ENCODE data around the gene LARGE1.

The LARGE1 gene

GRCh38 chr22:33913188-33913587 is 7.1 kb downstream of the LARGE1 start:
- Histone ChIP-seq H3K4me1 (ENCODE audit: control insufficient read depth, insufficient read depth, low read length) (peaks cover 71% of the 10 kb centered on the region), H3K36me3 (ENCODE audit: control insufficient read depth, insufficient read depth, low read length) (no peaks in the 10 kb centered on the region), H3K27me3 (ENCODE audit: control insufficient read depth, insufficient read depth, low read length) (0 out of 2 replicates have a peak, but pooled peaks cover under 1% of the 10 kb centered on the region), H3K4me3 (ENCODE audit: low read depth, low read length) (no peak overlapping the region), H3K9me3 (ENCODE audit: control insufficient read depth, insufficient read depth, low read length) (no peaks in the 10 kb centered on the region), H3K27ac (ENCODE audit: low read depth, low read length) (no peak overlapping the region), H3K9ac (ENCODE audit: low read depth, low read length) (no peak overlapping the region)

DNA sequence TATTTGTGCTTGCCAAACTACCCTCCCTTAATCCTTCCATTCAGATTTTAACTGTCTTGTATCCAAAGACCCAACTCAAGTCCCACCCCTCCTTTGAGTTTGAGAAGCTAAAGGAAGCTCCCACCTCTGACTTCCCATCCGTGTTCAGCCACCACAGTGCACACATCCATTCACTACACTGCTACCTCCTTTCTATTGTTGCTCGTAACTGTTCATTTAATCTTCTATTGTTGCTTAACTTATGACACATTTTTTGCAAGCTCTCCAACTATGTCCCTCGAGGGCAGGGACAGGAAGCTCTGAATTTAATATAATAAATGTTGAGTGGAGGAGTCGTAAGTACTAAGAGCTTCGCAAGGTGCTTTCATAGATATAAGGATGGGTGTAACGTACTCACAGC is 10.4 kb downstream of the LARGE1 start:
- H3K27ac ChIP-seq (ENCODE audit: low read depth, low read length) = no peak overlapping the region
- no peaks in the 10 kb centered on the region for H3K9me3 ChIP-seq (ENCODE audit: control insufficient read depth, insufficient read depth, low read length)
- H3K9ac ChIP-seq (ENCODE audit: low read depth, low read length) = no peak overlapping the region
- no peaks in the 10 kb centered on the region for H3K27me3 ChIP-seq (ENCODE audit: control insufficient read depth, insufficient read depth, low read length)
- peaks cover 43% of the 10 kb centered on the region for H3K4me1 ChIP-seq (ENCODE audit: control insufficient read depth, insufficient read depth, low read length)
- no peaks in the 10 kb centered on the region for H3K36me3 ChIP-seq (ENCODE audit: control insufficient read depth, insufficient read depth, low read length)
- no peak overlapping the region for H3K4me3 ChIP-seq (ENCODE audit: low read depth, low read length)

- H3K36me3 ChIP-seq (ENCODE audit: control insufficient read depth, insufficient read depth, low read length) = no peaks in the 10 kb centered on the region
Measured at GRCh38 chr22:33909075-33909458, 11.2 kb downstream of the LARGE1 start.

GRCh38 chr22:33908171-33909074 is 11.9 kb downstream of the LARGE1 start:
- peaks cover 30% of the 10 kb centered on the region for H3K4me1 ChIP-seq (ENCODE audit: control insufficient read depth, insufficient read depth, low read length)
- no peaks in the 10 kb centered on the region for H3K36me3 ChIP-seq (ENCODE audit: control insufficient read depth, insufficient read depth, low read length)
- no peak overlapping the region for H3K9ac ChIP-seq (ENCODE audit: low read depth, low read length)
- H3K27me3 ChIP-seq (ENCODE audit: control insufficient read depth, insufficient read depth, low read length) = no peaks in the 10 kb centered on the region
- H3K9me3 ChIP-seq (ENCODE audit: control insufficient read depth, insufficient read depth, low read length) = no peaks in the 10 kb centered on the region
- no peak overlapping the region for H3K27ac ChIP-seq (ENCODE audit: low read depth, low read length)
- no peak overlapping the region for H3K4me3 ChIP-seq (ENCODE audit: low read depth, low read length)

More at GRCh38 chr22:33909075-33909458, 11.2 kb downstream of the LARGE1 start:
- Histone ChIP-seq H3K27me3 (ENCODE audit: control insufficient read depth, insufficient read depth, low read length) (no peaks in the 10 kb centered on the region), H3K4me3 (ENCODE audit: low read depth, low read length) (no peak overlapping the region), H3K9ac (ENCODE audit: low read depth, low read length) (no peak overlapping the region), H3K9me3 (ENCODE audit: control insufficient read depth, insufficient read depth, low read length) (no peaks in the 10 kb centered on the region), H3K4me1 (ENCODE audit: control insufficient read depth, insufficient read depth, low read length) (peaks cover 35% of the 10 kb centered on the region), H3K27ac (ENCODE audit: low read depth, low read length) (no peak overlapping the region)

- Histone ChIP-seq H3K27ac (ENCODE audit: low read depth, low read length) (no peak overlapping the region), H3K9ac (ENCODE audit: low read depth, low read length) (no peak overlapping the region), H3K27me3 (ENCODE audit: control insufficient read depth, insufficient read depth, low read length) (no peaks in the 10 kb centered on the region), H3K4me3 (ENCODE audit: low read depth, low read length) (no peak overlapping the region), H3K36me3 (ENCODE audit: control insufficient read depth, insufficient read depth, low read length) (no peaks in the 10 kb centered on the region), H3K4me1 (ENCODE audit: control insufficient read depth, insufficient read depth, low read length) (peaks cover 23% of the 10 kb centered on the region), H3K9me3 (ENCODE audit: control insufficient read depth, insufficient read depth, low read length) (no peaks in the 10 kb centered on the region)
Measured at GRCh38 chr22:33906954-33907353, 13.3 kb downstream of the LARGE1 start.

DNA sequence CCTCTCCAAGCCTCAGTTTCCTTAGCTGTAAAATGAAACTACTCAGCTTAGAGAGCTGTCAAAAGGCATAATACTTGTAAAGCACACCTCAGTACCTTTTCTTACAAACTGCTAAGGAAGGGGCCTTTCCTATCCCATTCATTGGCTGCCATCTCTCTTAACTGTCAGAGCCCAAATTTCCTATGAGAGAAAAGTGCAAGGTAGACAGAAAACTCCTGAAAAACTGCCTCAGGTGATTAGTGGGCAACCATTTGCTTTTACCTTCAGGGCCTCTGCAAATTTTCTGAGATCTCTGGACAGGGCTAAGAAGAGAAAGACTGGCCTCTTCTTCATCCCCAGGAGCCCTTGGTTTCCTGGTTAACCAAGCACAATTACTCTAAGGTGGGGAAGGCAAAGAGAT is 13.8 kb downstream of the LARGE1 start:
- H3K9me3 ChIP-seq (ENCODE audit: control insufficient read depth, insufficient read depth, low read length) = no peaks in the 10 kb centered on the region
- no peaks in the 10 kb centered on the region for H3K27me3 ChIP-seq (ENCODE audit: control insufficient read depth, insufficient read depth, low read length)
- no peak overlapping the region for H3K4me3 ChIP-seq (ENCODE audit: low read depth, low read length)
- H3K4me1 ChIP-seq (ENCODE audit: control insufficient read depth, insufficient read depth, low read length) = peaks cover 22% of the 10 kb centered on the region
- H3K9ac ChIP-seq (ENCODE audit: low read depth, low read length) = no peak overlapping the region
- H3K27ac ChIP-seq (ENCODE audit: low read depth, low read length) = no peak overlapping the region
- H3K36me3 ChIP-seq (ENCODE audit: control insufficient read depth, insufficient read depth, low read length) = no peaks in the 10 kb centered on the region

GRCh38 chr22:33903012-33903411 is 17.3 kb downstream of the LARGE1 start:
- Histone ChIP-seq H3K4me3 (ENCODE audit: low read depth, low read length) (no peak overlapping the region), H3K27ac (ENCODE audit: low read depth, low read length) (no peak overlapping the region), H3K36me3 (ENCODE audit: control insufficient read depth, insufficient read depth, low read length) (no peaks in the 10 kb centered on the region), H3K27me3 (ENCODE audit: control insufficient read depth, insufficient read depth, low read length) (no peaks in the 10 kb centered on the region), H3K9me3 (ENCODE audit: control insufficient read depth, insufficient read depth, low read length) (no peaks in the 10 kb centered on the region), H3K9ac (ENCODE audit: low read depth, low read length) (no peak overlapping the region), H3K4me1 (ENCODE audit: control insufficient read depth, insufficient read depth, low read length) (peaks cover 37% of the 10 kb centered on the region)

GRCh38 chr22:33902073-33902472 is 18.2 kb downstream of the LARGE1 start:
- no peaks in the 10 kb centered on the region for H3K36me3 ChIP-seq (ENCODE audit: control insufficient read depth, insufficient read depth, low read length)
- H3K4me3 ChIP-seq (ENCODE audit: low read depth, low read length) = no peak overlapping the region
- peaks cover 46% of the 10 kb centered on the region for H3K4me1 ChIP-seq (ENCODE audit: control insufficient read depth, insufficient read depth, low read length)
- no peak overlapping the region for H3K9ac ChIP-seq (ENCODE audit: low read depth, low read length)
- H3K27me3 ChIP-seq (ENCODE audit: control insufficient read depth, insufficient read depth, low read length) = no peaks in the 10 kb centered on the region
- H3K9me3 ChIP-seq (ENCODE audit: control insufficient read depth, insufficient read depth, low read length) = no peaks in the 10 kb centered on the region
- H3K27ac ChIP-seq (ENCODE audit: low read depth, low read length) = no peak overlapping the region

DNA sequence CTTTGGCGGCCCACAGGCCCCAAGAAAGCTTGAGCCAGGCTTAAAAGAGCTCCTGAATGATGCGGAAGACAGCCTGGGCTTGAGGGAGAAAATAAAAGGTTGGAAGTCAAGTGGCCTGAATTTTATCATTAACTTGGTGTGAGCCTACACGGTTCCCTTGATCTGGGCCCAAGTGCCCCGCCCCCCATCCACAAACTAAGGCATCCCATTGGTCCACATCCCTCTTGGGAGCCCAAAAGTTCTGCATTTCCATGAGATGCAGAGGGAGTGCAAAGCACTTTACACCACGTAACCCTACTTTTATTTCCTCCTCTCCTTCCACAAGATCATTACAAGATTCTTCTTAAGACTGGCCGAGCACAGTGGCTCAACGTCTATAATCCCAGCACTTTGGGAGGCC is 22.2 kb downstream of the LARGE1 start:
- Histone ChIP-seq H3K4me1 (ENCODE audit: control insufficient read depth, insufficient read depth, low read length) (peaks cover 78% of the 10 kb centered on the region), H3K36me3 (ENCODE audit: control insufficient read depth, insufficient read depth, low read length) (no peaks in the 10 kb centered on the region), H3K9me3 (ENCODE audit: control insufficient read depth, insufficient read depth, low read length) (no peaks in the 10 kb centered on the region), H3K4me3 (ENCODE audit: low read depth, low read length) (no peak overlapping the region), H3K27me3 (ENCODE audit: control insufficient read depth, insufficient read depth, low read length) (no peaks in the 10 kb centered on the region), H3K9ac (ENCODE audit: low read depth, low read length) (peak overlapping the region; percentile 37; the same call in 1 of the 2 replicates), H3K27ac (ENCODE audit: low read depth, low read length) (peak overlapping the region; percentile 94)

- H3K36me3 ChIP-seq (ENCODE audit: control insufficient read depth, insufficient read depth, low read length) = no peaks in the 10 kb centered on the region
- H3K27me3 ChIP-seq (ENCODE audit: control insufficient read depth, insufficient read depth, low read length) = no peaks in the 10 kb centered on the region
- no peak overlapping the region for H3K4me3 ChIP-seq (ENCODE audit: low read depth, low read length)
- H3K9me3 ChIP-seq (ENCODE audit: control insufficient read depth, insufficient read depth, low read length) = no peaks in the 10 kb centered on the region
- peaks cover 83% of the 10 kb centered on the region for H3K4me1 ChIP-seq (ENCODE audit: control insufficient read depth, insufficient read depth, low read length)
- peak overlapping the region; percentile 94 for H3K27ac ChIP-seq (ENCODE audit: low read depth, low read length)
- H3K9ac ChIP-seq (ENCODE audit: low read depth, low read length) = peak overlapping the region; percentile 37; the same call in 1 of the 2 replicates
Measured at GRCh38 chr22:33897448-33897835, 22.8 kb downstream of the LARGE1 start.
